Measurements from ENCODE around the gene NUAK1. TPM values are rescaled to one million over a fixed set of nuclear protein-coding genes. Genes with fewer than 3 reads are reported as not detected.

NUAK1 gene
- total RNA-seq, 1 donor from 2014 or later: 68.8 TPM

DNA sequence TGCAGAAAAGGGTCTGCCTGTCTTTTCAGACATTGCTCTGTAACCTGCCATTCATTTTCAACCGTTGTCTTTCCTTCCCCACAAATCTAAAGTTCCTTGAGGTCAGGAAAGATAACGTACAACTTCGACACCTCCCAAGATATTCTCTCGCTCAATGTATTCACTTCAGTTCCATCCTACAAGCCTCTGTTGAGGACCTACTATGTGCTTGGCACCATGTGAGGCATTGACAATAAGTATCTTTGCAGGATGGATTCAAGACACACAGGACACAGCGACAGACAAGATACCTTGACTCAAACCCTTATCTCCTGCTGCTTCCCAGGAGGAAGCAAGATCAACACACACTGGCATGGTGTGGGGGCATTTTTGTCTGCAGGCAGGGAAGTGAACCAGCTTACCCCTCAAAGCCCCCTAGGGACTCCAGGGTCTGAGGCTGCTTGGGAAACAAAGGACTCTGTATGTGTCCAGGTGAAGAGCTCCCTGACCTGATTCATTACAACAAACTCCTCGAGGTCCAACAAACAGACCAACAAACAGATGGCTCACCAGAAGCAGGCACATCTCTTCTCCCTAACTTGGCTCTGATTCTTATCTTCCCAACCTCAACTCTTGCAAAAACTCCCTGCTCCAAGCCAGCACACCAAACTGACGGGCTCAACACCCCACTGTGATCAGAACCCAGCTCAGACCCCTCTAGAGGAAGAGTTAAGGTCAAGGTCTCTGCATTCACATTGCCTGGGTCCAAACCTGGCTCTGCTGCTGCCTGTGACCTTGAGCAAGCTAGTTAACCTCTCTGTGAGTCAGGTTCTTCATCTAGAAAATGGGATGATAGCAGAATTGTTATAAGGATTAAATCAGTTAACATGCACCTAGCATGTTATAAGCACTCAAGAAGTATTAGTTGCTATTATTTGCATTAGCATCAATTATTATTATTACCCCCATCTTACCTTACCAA is 6.3 kb downstream of the NUAK1 start:
- no peak for DNase-seq (ENCODE audit: extremely low read depth, low read depth, low spot score)

- no peak for DNase-seq (ENCODE audit: extremely low read depth, low read depth, low spot score)
Observed at GRCh38 chr12:106131676-106132075, 7.1 kb downstream of the NUAK1 start.

DNA sequence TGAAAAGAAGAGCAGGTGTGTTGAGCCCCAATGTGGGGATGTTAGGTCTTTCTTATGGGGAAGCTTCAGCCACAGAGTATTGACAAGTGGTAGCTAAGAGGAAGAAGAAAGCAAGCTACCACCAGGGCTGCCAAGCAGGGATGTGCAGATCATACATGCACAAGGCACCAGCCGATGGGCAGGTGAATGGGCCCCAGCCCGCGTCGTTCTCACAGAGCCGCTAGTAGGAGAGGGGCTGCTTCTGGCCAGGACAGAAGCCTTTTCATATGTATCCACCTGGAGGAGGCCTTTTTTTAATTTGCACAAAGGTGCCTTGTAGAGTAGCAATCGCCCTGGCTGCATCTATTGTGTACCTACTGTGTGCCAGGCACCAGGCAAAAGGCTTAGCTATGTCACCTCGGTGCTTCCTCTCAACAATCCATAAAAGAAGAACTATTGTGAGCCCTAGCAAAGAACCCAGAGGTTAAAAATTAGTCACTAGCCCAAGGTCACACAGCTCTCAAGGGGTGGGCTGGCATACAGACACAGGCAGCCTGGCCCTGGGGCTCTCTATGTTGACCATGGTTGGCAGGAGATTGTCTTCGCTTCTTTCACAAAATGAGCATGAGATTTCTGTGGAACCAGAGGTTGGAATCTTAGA is 8.2 kb downstream of the NUAK1 start:
- no peak for DNase-seq (ENCODE audit: extremely low read depth, low read depth, low spot score)

DNA sequence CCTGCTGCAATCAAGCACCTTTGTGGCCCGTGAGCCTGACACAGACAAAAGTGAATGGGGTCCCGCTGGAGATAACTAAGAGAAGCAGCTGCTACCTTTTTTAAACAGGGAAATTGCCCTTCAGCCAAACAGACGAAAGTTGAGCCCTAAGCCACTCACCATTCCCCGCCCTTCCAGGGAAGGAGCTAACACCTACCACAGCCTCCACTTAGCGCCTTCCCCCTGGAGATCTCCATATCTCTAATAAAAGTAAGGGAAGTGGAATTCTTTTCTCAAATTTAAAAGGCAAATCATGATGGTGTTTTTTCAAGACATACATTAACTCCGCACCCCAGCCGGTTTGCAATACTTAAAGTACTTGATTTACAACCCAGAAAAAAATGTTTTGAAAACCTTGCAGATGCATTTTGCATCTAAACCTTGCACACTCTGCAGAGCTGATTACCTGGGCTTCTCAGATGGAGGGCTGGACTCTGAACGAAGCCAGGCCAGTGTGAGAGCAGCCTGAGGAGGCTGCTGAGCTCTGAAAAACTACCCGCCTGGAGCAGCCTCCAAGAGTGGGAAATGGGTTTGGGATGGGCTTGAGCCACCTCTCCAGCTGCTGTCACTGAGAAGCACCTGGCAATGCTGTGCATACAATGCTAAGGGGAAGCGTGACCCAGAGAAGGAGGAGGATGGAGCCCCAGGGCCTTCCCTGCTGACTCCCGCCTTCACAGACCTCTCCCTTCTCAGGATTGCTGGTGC is 10.0 kb downstream of the NUAK1 start:
- no peak for DNase-seq (ENCODE audit: extremely low read depth, low read depth, low spot score)

- DNase-seq (ENCODE audit: extremely low read depth, low read depth, low spot score): no peak
Observed at GRCh38 chr12:106127338-106128126, 11.2 kb downstream of the NUAK1 start.

- DNase-seq (ENCODE audit: extremely low read depth, low read depth, low spot score): no peak
Observed at GRCh38 chr12:106126441-106127337, 12.1 kb downstream of the NUAK1 start.

DNA sequence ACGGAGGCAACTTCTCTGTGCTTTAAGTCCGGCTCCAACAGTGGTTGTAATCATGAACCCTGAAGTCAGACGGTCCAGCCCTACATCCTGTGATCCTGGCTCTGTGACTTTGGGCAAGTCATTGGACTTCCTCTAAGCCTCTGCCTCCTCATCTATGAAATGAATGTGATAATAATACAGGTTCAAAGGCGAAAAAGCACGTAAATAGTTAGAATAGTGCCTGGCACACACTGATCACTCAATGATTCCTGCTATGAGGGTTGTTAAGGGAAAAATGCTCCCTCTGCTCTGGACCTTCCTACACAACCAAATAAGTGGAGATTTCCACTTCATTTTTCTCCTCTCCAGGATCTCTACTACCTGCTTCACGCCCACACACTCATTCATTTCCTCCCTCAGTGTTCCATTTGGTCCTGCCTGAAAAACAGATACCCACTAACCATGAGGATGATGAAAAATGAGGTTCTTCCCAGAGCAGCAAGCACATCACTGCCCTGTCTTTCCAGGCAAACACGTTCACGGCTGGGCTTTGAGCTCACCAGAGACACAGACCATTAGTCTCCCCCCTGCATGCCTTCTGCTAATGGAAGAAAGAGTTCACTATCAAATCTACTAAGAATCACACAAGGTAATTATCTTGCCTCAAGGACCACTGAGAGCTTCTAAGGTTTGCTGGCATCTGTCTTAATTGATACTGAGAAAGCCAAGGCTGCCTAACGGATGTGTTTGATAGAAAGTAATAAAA is 13.2 kb downstream of the NUAK1 start:
- no peak for DNase-seq (ENCODE audit: extremely low read depth, low read depth, low spot score)

DNA sequence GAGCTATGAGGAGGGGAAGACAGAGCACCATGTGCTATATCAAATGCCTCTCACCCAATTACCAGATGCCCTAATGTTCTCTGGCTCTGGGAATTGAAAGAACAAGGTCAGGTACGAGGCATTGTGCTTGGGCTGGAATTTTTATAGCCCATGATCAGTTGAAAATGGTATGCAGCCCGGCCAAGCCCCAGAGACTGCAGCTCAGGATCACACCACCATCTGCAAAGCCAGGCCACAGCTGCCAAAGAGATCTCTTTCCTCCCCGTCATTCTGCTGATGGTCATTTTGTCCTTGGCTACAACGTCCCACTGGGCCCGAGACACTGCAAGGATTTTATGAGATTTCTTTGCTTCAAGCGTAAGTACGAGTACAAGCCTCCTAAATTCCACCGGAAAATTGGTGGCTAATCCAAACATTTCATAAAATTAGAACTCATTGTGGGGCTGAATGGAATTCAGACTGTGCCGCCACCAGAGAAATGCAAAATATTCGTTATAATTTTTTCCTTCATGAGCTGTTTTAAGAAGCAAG is 15.1 kb downstream of the NUAK1 start:
- DNase-seq (ENCODE audit: extremely low read depth, low read depth, low spot score): no peak

GRCh38 chr12:106123110-106123509 is 15.6 kb downstream of the NUAK1 start:
- no peak for DNase-seq (ENCODE audit: extremely low read depth, low read depth, low spot score)

GRCh38 chr12:106122004-106122403 is 16.8 kb downstream of the NUAK1 start:
- no peak for DNase-seq (ENCODE audit: extremely low read depth, low read depth, low spot score)

GRCh38 chr12:106120519-106121105 is 18.1 kb downstream of the NUAK1 start:
- DNase-seq (ENCODE audit: extremely low read depth, low read depth, low spot score): no peak

GRCh38 chr12:106119301-106119700 is 19.5 kb downstream of the NUAK1 start:
- DNase-seq (ENCODE audit: extremely low read depth, low read depth, low spot score): no peak

DNA sequence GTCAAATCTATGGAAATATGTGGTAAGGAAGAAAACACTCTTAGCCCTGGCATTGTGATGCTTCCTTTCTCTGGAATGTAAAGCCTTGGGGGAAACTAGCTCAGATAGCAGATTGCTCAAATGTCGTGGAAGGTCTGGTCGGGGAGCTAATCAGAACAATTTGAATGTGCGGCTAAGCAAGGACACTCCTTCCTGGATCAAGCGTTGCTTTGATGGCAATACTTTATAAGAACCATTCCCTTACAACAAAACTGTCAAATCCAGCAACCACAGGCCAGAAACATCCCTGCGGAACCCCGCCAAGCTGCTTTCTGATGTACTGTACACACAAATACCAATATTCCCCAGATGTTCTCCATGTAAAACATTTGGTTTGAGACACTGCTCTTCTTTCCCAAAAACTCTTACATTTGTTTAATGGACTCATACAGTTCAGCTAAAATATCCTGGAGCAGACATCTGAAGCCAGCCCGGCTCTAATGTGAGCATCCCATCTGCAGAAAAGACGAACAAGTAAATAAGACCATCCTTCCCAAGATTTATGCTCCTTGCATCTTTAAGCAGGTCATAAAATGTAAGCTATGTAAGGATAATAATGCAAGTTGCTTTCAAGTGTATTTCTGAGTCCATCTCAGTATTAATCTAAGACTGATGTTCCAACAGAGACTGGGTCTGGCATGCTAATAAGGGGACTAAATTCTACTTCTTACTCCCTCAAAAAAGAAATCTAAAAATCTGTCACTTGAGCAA is 20.2 kb downstream of the NUAK1 start:
- DNase-seq (ENCODE audit: extremely low read depth, low read depth, low spot score): no peak

GRCh38 chr12:106115440-106115839 is 23.3 kb downstream of the NUAK1 start:
- no peak for DNase-seq (ENCODE audit: extremely low read depth, low read depth, low spot score)

DNA sequence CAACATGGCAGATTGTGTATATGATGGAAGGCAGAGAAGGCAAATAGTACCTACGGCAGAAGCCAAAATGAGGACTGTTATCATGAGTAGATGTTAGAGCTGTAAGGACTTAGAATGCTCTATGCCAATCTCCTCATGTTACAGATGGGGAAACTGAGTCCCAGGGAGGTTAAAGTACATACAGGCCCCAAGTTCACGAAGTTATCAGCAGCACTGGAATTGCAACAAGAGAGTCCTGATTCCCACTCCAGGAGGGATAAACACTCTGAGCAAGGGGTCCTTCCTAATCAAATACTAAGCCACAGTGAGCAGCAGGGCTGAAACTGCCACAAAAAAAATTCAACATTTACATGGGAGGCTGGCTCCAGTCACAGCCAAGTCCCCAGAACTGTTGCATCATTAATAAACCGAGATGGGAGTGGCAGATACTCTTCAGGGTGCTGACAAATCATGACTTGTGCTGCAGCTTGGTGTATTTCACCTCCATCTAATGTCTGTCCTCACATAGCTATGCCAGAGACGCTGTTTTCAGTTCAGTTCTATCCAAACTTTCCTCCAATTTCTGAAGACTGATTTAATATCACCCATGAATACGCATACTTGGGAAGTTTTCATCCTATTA is 24.2 kb downstream of the NUAK1 start:
- DNase-seq (ENCODE audit: extremely low read depth, low read depth, low spot score): no peak

DNA sequence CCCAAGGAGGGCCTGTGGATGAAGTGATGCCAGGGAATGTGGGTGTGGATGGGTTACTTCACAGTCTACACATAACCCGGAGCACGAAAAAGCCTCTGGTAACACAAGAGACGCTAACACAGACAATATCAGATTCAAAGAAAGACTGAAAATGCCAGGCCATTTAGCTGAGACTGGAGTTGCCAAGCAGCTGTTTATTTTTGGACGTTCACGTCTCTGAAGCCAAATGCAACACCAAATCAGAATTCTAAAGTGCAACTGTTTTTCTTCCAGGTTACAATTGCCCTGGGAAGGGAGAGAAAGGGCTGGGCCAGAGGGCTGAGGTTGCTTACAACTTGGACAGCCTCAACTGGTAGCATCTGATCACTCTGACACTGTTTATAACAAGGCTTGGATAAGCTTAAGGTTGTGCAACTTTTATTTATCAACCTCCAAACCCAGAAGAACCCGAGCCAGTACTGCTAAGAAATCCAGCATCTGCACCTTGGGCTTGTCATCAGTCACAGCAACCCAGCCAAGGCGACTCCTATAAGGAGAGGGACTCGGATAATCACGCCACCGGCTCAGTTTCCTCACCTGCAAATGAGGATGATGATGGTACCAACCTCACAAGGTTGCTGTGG is 24.8 kb downstream of the NUAK1 start:
- DNase-seq (ENCODE audit: extremely low read depth, low read depth, low spot score): no peak

GRCh38 chr12:106113446-106113823 is 25.3 kb downstream of the NUAK1 start:
- no peak for DNase-seq (ENCODE audit: extremely low read depth, low read depth, low spot score)
